Activated gamma-delta T cell treated with Interleukin-2 at 50 U/mL for 16 hours (primary cell): Measurements from ENCODE around the gene S100A1.
A peak's percentile ranks its signal among the peaks of the same experiment; 100 is the strongest.
"Not testable (repeated sequence)": the region's sequence is repeated elsewhere in the genome, so short reads cannot be mapped to it uniquely, and the experiment has no call there.

Experiments
- DNase-seq: peaks from one replicate; pipeline ENCODE4 v3.0.0-alpha.2; 2020

Gene S100A1

GRCh38 chr1:153631047-153632022 is 3.1 kb downstream of the S100A1 start:
- no peak for DNase-seq

- no peak for DNase-seq
Observed at GRCh38 chr1:153633161-153633753, 5.0 kb downstream of the S100A1 start.

GRCh38 chr1:153633754-153634665 is 5.8 kb downstream of the S100A1 start, which contains the start of gene CHTOP:
Gene CHTOP (plus strand): TSS chr1:153634066. CDS start chr1:153636589, 2,523 bp downstream.
- DNase-seq = peak; percentile 94

- no peak for DNase-seq
Observed at GRCh38 chr1:153635872-153636271, 7.6 kb downstream of the S100A1 start.

GRCh38 chr1:153636312-153636711 is 8.1 kb downstream of the S100A1 start:
- no peak for DNase-seq

GRCh38 chr1:153638261-153638660 is 10.0 kb downstream of the S100A1 start:
- DNase-seq = no peak

GRCh38 chr1:153639280-153639679 is 11.0 kb downstream of the S100A1 start:
- no peak for DNase-seq

- DNase-seq = not testable (repeated sequence)
Observed at GRCh38 chr1:153640213-153640612, 12.0 kb downstream of the S100A1 start.

GRCh38 chr1:153640861-153641260 is 12.6 kb downstream of the S100A1 start:
- no peak for DNase-seq

- DNase-seq = no peak
Observed at GRCh38 chr1:153642161-153642560, 13.9 kb downstream of the S100A1 start.

GRCh38 chr1:153643100-153643499 is 14.9 kb downstream of the S100A1 start:
- DNase-seq = no peak

GRCh38 chr1:153643816-153644215 is 15.6 kb downstream of the S100A1 start:
- DNase-seq = no peak

GRCh38 chr1:153646672-153647345 is 18.6 kb downstream of the S100A1 start:
- no peak for DNase-seq

GRCh38 chr1:153647346-153647714 is 19.1 kb downstream of the S100A1 start:
- DNase-seq = no peak

- DNase-seq = no peak
Observed at GRCh38 chr1:153648000-153648643, 19.9 kb downstream of the S100A1 start.

- DNase-seq = peak; percentile 37
Observed at GRCh38 chr1:153649137-153649862, 21.1 kb downstream of the S100A1 start.

GRCh38 chr1:153649863-153650235 is 21.6 kb downstream of the S100A1 start:
- no peak for DNase-seq

- no peak for DNase-seq
Observed at GRCh38 chr1:153651771-153652170, 23.5 kb downstream of the S100A1 start.

GRCh38 chr1:153652805-153653500 is 24.7 kb downstream of the S100A1 start:
- no peak for DNase-seq

GRCh38 chr1:153655333-153655732 is 27.1 kb downstream of the S100A1 start:
- no peak for DNase-seq
